NCI-H1048 (cell line): ENCODE results near the gene SH3BP1.

ENCODE experiments used
- DNase-seq: peaks from one replicate; lab custom pipeline; 2025; lab: John Stamatoyannopoulos, UW

The SH3BP1 gene

GRCh38 chr22:37616201-37617083 lies 23.0 kb upstream of the SH3BP1 start:
- no peak for DNase-seq

DNA sequence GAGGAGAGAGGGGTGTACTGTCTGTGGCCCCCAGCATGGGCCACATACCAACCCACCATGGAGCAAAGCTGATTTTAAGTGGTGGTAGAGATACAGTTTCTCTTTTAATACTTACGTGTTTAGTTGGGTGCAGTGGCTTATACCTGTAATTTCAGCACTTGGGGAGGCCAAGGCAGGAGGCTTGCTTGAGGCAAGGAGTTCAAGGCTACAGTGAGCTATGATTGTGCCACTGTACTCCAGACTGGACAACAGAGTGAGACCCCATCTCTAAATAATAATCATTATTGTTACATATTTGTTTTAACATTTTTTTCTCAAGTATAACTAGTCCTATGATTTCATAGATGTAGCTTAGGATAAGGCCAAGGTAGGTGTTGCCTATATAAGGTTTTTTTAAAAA lies 22.0 kb upstream of the SH3BP1 start:
- DNase-seq, result no peak

DNA sequence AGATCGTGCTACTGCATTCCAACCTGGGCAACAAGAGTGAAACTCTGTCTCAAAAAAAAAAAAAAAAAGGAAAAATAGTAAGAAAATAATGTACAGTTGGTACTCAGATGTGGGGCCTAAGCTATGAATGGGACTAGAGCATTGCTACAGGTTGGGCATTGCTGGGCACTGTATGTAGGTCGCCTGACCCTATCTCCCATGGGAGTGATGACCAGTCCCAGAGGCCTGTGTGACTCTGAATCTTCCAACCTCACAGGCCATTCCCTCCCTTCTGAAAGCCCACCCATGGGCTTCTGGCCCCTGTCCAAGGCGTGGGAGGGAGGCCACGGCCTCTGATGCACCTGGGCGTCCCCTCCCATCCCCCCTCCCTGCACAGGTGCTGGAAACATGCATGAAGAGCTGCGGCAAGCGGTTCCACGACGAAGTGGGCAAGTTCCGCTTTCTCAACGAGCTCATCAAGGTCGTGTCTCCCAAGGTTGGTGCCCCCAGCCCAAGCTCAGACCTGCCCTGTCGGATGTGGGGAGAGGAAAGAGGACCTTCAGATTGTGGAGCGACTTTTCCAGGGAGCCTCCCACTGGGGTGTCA lies 21.3 kb upstream of the SH3BP1 start:
- no peak for DNase-seq

- DNase-seq, result no peak
Observed at GRCh38 chr22:37618674-37619073, 20.8 kb upstream of the SH3BP1 start.

- DNase-seq, result no peak
Observed at GRCh38 chr22:37619991-37620390, 19.5 kb upstream of the SH3BP1 start.

DNA sequence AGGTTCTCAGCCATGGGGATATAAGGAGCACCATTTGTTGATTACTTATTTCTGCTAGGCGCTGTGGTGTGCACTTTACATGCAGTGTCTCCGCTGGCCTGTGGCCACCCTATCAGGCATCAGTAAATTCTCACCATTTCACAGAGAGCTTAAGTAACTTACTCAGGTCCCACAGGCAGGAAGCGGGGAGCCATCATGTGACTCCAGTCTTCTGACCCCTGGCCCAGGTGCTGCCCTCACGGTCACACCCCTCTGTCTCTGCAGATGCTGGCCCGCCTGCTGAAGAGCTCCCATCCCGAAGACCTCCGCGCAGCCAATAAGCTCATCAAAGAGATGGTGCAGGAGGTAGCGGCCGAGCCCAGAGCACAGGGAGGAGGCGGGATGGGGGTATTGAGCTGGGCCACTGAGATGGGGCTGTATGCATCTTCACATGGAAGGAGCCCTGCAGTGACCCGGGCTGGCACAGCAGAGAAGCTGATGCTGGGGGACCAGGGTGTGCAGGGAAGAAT lies 18.1 kb upstream of the SH3BP1 start:
- DNase-seq, result no peak

DNA sequence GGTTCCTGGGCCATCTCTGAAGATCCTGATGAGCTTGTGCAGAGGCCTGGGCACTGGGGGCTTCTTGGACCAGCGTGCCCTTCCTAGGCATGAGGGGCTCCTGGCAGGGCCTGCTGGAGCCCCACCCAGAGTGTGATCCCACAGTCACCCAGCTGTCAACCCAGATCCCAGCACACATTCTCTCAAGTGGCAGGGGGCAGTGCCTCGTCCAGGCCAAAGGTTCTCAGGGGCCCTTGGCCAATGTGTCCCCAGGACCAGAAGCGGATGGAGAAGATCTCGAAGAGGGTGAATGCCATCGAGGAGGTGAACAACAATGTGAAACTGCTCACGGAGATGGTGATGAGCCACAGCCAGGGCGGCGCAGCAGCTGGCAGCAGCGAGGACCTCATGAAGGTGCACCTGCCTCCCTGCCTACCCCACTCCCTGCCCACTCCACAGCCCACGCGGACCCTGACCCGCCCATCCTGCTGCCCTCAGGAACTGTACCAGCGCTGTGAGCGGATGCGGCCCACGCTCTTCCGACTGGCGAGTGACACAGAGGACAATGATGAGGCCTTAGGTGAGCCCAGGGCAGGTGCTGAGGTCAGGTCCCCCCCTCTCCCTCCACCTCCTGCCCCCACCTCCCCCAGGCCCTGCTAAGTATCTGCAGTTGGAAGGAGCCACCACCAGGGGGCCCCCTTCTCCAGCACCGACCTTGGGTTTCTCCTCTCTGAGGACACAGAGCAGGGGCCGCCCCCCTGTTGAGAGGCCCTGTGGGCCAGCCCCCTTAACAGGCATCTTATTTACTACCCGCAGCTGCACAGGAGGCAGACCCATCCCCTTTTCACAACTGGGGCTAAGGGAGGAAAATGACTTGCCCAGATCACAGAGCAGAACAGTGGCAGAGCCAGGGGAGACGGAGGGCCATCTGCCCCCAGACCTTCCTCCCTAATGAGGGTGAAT lies 16.1 kb upstream of the SH3BP1 start:
- no peak for DNase-seq

DNA sequence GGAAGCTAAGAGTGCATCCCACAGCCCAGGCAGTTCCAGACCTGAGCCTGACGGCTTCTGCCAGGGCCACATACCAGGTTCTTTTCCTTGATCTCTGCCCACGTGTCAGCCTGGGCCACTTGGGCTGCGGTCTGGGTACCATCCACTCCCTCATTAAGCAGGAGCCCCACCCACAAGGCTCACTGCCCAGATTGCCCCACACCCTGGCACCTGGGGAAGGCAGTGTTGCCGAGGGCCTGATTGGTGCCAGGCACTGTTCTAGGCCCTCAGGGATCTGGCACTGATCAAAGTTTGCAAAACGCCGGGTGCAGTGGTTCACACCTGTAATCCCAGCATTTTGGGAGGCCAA lies 15.5 kb upstream of the SH3BP1 start:
- DNase-seq, result no peak

GRCh38 chr22:37624876-37625275 lies 14.6 kb upstream of the SH3BP1 start:
- no peak for DNase-seq

DNA sequence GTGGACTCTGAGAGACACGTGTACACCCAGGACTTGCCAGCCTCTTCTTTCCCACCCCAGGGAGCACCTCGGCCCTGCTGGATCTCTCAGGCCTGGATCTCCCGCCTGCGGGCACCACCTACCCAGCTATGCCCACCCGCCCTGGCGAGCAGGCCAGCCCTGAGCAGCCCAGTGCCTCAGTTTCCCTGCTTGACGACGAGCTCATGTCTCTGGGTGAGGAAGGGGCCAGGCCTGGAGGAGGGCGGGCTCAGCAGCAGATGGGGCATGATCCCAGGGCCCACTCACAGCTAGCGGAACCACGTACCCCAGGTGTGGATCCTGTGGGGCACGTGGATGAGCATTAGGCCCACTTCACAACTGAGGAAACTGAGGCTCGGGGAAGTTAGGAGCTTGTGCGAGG lies 13.7 kb upstream of the SH3BP1 start:
- DNase-seq, result no peak

DNA sequence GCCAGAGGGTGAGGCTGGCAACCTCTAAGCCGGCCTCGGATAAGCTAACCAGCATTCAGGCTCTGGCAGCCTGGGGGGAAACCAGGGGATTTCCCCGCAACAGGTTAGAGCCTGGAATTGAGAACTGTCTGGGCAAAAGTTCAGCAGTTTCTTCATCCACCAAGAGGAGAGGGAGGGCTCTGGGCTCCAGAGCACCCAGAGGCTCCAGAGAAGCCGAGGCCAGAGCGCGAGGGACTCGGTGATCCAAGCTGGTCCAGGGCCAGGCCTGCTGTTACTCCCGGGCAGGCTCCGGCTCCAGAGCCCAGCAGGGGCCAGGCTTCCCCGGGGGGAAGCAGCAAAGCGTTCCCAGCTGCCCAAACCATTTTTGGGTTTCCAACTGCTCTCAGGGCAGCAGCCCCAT lies 13.3 kb upstream of the SH3BP1 start:
- no peak for DNase-seq

DNA sequence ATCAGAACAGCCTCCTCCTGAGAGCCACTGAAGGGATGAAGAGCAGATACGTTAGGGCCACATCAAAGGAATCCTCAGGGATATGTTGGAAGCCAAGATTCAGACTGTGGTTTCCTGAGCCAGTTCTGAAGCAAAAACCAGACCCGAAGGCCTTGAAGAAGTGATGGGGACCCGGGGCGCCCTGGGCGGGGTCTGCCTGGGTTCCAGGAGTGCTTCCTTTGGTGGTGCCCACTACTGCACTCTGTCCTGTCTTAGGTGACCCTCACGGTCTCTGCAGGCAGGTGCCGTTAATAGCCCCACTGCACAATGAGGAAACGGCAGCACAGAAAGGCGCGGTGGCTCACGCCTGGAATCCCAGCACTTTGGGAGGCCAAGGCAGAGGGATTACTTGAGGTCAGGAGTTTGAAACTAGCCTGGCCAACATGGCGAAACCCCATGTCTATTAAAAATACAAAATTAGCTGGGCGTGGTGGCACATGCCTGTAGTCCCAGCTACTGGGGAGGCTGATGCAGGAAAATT lies 12.9 kb upstream of the SH3BP1 start:
- no peak for DNase-seq

- DNase-seq, result no peak
Observed at GRCh38 chr22:37627121-37627520, 12.3 kb upstream of the SH3BP1 start.

GRCh38 chr22:37627545-37627944 lies 11.9 kb upstream of the SH3BP1 start:
- no peak for DNase-seq

DNA sequence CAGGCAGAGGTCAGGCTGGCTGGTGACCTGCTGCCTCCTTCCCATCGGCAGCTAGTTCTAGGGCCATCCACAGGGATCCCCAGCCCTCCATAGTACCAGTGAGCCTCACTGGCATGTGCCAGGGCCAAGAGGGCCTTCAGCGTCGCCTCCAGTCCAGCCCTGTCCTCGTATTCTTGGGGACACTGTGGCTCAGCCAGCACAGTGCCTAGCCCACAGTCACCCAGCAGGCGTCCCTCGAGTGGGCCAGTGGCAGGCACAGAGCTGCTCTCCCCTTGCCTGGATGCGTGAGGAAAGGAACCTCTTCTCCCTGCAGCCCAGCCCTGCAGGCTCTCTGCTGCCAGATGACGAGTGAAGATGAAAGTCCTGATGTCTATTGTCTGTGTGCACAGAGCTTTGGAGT lies 10.6 kb upstream of the SH3BP1 start:
- DNase-seq, result no peak

DNA sequence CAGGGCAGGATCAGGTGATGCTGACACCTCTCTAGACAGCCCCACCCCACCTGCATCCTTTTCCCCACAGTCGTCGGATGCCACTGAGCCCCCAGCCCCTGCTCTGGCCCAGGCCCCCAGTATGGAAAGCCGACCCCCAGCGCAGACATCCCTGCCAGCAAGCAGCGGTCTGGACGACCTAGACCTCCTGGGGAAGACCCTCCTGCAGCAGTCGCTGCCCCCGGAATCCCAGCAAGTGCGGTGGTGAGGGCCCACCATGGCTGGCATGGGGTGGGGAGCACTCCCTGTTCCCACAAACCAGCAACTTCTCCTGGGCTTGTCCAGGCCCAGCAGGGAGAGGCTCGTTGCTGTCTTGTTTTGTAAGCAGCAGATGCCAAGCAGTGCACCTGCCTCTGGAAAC lies 9.5 kb upstream of the SH3BP1 start:
- no peak for DNase-seq

DNA sequence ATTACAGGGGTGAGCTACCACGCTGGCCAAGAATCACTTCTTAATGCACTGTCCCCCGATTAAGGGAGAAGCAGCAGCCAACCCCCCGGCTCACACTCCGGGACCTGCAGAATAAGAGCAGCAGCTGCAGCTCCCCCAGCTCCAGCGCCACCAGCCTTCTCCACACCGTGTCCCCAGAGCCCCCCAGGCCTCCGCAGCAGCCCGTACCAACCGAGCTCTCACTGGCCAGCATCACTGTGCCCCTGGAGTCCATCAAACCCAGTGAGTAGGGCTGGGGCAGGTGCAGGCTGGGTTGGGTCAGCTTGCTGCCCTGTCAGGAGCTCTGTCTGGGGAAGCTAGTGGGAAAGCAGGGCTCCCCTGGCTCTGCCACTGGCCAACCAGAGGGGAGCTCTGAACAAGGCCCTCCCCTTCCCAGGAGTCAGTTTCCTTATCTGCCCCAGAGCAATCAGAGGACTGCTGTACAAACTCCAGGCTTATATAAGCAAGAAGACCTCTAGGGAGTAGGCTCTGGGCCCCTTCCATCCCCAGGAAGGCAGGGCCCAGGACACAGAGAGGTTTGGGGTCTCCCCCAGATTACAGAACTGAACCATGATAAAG lies 8.5 kb upstream of the SH3BP1 start:
- no peak for DNase-seq

DNA sequence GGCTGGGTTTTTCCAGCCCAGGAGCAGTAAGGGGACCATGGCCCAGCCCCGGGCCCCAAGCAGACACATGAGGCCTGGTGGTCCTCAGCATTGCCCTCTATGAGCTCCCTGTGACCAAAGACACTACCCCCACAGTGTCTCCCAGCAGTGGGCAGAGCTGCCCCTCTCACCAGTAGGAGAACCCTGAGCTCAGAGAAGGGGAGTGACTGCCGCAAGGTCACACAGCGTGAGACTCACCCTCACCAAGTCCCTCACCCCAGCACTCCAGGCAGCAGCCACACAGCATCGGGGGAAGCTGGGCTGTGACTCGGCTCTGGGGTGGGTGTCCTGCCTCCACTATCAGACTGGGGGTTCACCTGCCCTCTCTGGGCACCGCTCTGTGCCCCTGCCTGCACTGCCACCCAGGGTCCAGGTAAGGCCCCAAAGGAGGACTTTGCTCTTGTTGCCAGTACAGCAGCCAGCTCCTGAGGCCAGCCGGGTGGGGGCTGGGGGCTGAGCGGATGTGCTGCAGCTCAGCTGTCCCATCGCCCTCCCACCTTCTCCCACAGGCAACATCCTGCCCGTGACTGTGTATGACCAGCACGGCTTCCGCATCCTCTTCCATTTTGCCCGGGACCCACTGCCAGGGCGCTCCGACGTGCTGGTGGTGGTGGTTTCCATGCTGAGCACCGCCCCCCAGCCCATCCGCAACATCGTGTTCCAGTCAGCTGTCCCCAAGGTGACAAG lies 7.9 kb upstream of the SH3BP1 start:
- no peak for DNase-seq

DNA sequence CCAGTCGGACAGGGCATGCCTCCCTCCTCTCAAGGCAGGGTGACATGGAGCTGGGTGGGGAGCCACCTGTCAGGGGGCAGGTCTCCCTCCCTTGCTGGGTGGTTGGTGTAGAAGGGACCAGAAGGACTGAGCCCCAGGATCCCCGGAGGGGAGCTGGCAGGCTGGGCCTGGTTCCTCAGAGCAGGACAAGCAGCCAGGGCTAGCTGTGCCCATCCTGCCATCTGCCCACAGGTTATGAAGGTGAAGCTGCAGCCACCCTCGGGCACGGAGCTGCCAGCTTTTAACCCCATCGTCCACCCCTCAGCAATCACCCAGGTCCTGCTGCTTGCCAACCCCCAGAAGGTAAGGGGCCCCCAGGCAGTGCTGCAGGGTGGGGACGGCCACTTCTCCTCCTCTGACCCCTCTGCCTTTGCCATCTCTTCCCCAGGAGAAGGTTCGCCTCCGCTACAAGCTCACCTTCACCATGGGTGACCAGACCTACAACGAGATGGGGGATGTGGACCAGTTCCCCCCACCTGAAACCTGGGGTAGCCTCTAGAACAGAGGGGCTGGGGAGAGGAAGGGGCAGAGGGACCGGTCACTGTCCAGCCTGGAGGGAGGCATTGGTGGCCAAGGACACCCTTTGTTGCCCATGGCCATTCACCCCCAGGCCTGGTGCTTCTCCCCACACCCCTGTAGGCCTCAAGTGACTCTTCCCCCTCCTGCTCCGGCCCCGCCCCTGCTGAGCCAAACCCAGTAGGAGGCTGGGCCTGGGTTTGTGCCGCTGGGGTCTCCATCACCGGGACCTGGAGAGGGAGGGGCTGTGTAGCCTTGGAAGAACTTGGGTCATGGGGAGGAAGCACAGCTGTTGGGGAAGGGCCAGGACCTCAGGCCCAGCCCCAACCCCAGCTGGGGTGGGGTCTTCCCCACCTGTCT lies 7.0 kb upstream of the SH3BP1 start:
- DNase-seq, result no peak

- DNase-seq, result no peak
Observed at GRCh38 chr22:37633089-37633624, 6.3 kb upstream of the SH3BP1 start.
